ENCODE results near the gene C1orf198.

The C1orf198 gene

DNA sequence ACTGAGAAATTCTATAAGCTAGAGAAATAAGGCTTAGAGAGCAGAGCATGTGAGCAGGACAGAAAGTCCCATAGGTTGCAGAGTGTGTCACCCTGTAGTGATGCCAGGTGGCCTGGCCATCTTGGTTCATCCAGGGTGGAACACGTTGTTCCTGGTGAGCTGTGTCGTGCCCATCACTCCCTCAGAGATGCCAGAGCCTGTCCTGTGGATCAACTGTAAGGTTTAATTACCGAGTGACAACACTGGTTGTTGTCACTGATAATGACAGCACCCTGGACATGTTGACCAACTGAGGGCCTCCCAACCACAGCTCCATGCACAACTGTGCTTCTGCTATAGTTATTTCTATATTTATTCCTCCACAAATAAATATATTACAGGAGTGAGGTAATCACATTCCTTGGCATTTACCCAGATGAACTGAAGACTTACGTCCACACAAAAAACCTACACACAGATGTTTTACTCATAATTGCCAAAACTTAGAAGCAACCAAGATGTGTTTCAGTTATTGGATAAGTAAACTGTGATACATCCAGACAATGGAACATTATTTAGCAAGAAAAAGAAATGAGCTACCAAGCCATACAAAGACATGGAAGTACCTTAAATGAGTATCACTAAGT, 6.2 kb downstream of the C1orf198 start:
- POLR2A ChIA-PET = interaction anchor here (1.3 kb wide), 1 partner anchor 9 kb away, joined by 5 read pairs; no protein-coding TSS in a partner anchor
- CTCF ChIA-PET = interaction anchor here (0.9 to 1.8 kb wide), 4 partner anchors 10 to 349 kb away, joined by 3 to 9 read pairs (median 6); no protein-coding TSS in a partner anchor
- no peak for DNase-seq (ENCODE audit: low read depth, low spot score)
- TF ChIP-seq, protein P1, sequence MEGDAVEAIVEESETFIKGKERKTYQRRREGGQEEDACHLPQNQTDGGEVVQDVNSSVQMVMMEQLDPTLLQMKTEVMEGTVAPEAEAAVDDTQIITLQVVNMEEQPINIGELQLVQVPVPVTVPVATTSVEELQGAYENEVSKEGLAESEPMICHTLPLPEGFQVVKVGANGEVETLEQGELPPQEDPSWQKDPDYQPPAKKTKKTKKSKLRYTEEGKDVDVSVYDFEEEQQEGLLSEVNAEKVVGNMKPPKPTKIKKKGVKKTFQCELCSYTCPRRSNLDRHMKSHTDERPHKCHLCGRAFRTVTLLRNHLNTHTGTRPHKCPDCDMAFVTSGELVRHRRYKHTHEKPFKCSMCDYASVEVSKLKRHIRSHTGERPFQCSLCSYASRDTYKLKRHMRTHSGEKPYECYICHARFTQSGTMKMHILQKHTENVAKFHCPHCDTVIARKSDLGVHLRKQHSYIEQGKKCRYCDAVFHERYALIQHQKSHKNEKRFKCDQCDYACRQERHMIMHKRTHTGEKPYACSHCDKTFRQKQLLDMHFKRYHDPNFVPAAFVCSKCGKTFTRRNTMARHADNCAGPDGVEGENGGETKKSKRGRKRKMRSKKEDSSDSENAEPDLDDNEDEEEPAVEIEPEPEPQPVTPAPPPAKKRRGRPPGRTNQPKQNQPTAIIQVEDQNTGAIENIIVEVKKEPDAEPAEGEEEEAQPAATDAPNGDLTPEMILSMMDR (IDR thresholded peaks at IDR 0.05; ENCODE audit: insufficient read depth, low read length, missing control alignments) = no peak
- H3K4me3 ChIP-seq (ENCODE audit: low read depth, low read length) = no peak overlapping the region

DNA sequence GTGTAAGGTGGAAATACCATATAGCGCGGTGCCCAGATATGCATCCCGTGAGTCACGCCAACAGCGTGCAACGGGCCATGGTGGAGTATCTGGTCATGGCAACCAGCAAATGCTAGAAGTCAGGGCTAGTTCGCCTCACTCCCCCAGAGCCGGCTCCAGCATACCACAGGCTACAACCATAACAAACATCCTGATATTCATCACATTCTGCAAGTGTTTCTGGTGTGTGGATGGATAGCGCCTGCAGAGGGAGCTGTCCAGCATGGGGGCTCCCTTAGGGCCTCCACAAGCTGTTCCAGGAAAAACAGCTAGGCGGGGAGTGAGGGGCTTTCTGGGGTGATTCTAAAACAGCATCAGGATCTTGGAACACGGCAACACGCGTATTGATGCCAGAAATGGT, 6.8 kb downstream of the C1orf198 start:
- TF ChIP-seq, protein P1 (IDR thresholded peaks at IDR 0.05; ENCODE audit: insufficient read depth, low read length, missing control alignments) = no peak
- DNase-seq (ENCODE audit: low read depth, low spot score) = no peak
- H3K4me3 ChIP-seq (ENCODE audit: low read depth, low read length) = no peak overlapping the region
- POLR2A ChIA-PET = interaction anchor here (1.3 kb wide), 1 partner anchor 9 kb away, joined by 5 read pairs; no protein-coding TSS in a partner anchor
- CTCF ChIA-PET = interaction anchor here (0.9 to 1.8 kb wide), 4 partner anchors 9 to 350 kb away, joined by 3 to 9 read pairs (median 6); no protein-coding TSS in a partner anchor

DNA sequence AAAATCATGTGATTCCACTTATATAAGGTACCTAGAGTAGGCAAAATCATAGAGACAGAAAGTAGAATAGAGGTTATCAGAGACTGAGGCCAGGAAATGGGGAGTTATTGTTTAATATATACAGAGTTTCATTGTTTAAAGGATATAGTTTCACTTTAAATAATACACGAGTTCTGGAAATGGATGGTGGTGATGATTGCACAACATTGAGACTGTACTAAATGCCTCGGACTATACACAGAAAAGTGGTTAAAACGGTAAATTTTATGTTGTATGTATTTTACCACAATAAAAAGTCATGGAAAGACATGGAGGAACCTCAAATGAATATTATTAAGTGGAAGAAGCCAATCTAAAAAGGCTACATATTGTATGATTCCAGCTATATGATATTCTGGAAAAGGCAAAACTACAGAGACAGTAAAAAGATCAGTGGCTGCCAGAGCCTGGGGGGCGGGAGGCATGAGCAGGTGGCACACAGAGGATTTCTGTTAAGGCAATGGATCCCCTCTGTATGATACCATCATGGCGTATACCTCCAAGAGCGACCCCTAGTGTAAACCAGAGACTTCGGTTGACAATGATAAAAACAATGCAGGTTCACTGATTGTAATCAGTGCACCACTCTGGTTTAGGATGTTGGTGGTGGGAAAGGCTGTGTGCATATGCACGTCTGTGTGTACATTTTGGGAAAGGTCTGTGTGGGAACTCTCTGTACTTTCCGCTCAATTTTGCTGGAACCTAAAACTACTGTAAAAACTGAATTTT, 7.5 kb downstream of the C1orf198 start:
- ChIA-PET CTCF (interaction anchor here (1.8 kb wide), 1 partner anchor 63 kb away, joined by 7 read pairs; no protein-coding TSS in a partner anchor), POLR2A (no interaction called here)
- no peak for DNase-seq (ENCODE audit: low read depth, low spot score)
- TF ChIP-seq, protein P1 (IDR thresholded peaks at IDR 0.05; ENCODE audit: insufficient read depth, low read length, missing control alignments) = no peak
- no peak overlapping the region for H3K4me3 ChIP-seq (ENCODE audit: low read depth, low read length)

DNA sequence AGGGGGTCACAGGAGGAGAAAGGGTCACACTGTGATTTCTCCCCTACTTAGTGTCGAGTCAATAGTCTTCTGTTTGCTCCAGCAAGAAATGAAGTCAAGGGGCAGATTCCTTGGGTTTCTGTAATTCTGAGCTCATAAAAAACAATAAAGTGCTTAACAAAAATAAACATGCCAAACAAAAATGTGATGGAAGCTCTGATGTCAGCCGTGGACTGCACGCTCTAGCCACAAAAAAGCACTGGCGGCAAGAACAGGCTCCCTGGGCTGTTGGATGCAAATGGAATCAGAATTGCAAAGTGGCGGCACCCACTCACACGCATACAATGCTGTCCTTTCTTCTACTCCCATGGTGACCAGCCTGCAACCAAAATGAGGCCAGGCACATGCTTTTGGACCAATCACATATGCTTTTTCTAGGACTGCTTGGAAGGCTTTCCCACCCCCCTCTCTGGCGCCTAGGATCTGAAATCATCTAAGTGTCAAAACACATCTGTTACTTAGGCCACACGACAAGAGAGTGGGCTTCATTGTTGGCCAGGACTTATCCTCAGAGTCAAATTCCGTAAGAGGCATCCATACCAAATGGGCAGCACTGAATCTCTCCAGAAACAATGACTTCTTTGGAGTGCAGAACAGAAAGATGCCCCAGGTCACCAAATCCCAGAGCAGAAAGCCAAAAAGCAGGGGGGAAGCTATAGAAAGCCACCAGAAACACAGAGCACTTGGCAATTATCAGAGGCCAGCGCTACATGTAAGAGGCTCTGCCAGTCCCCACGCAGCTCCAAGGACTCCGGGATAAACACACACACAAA, 9.2 kb downstream of the C1orf198 start:
- ChIA-PET POLR2A (interaction anchor here (0.7 to 0.9 kb wide), 2 partner anchors 20 to 34 kb away, joined by 3 to 4 read pairs; no protein-coding TSS in a partner anchor), CTCF (interaction anchor here (0.6 to 3.2 kb wide), 6 partner anchors 7 to 352 kb away, joined by 3 to 11 read pairs (median 4); partner anchors contain the start of gene COG2)
- TF ChIP-seq, protein P1 (IDR thresholded peaks at IDR 0.05; ENCODE audit: insufficient read depth, low read length, missing control alignments) = no peak

DNA sequence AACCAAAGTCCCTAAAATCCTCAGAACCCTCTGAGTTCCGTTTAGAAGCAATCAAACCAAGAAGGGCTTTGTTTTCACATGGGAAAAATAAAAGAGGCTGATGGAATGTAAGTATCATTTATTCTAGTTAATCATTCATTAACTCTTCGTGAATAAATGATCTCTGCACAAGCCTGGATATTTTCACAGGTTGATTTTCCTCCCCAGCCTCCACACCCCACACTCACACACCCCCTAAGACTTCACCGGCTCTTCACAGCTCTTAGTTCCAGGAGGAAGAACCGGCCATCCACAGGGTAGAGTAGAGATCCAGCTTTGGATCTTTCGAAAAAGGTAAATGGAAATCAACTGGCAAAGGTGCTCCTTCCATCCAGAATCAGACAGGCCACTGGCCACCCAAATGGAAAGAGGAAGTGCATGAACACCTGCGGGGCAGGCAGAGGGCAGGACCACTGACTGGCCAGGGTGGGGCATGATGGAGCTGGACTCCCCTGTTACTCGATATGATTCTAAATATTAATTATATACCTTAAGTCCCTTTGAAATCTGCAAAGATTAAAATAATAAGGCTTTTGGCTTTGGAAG, 10.0 kb downstream of the C1orf198 start:
- POLR2A ChIA-PET = interaction anchor here (0.6 to 1.3 kb wide), 4 partner anchors 9 to 33 kb away, joined by 3 to 5 read pairs (median 4); no protein-coding TSS in a partner anchor
- DNase-seq (ENCODE audit: low read depth, low spot score) = no peak
- TF ChIP-seq, protein P1 (IDR thresholded peaks at IDR 0.05; ENCODE audit: insufficient read depth, low read length, missing control alignments) = no peak
- no peak overlapping the region; the same call in 1 of the 2 replicates for H3K4me3 ChIP-seq (ENCODE audit: low read depth, low read length)
- CTCF ChIA-PET = interaction anchor here (0.6 to 3.2 kb wide), 7 partner anchors 8 to 1226 kb away, joined by 3 to 11 read pairs (median 4); partner anchors contain the start of gene COG2

More for the DNA sequence above, 9.2 kb downstream of the C1orf198 start:
- DNase-seq (ENCODE audit: low read depth, low spot score) = no peak
- H3K4me3 ChIP-seq (ENCODE audit: low read depth, low read length) = no peak overlapping the region; the same call in 1 of the 2 replicates

Measured in AG04449 (cell line).